Lung (tissue), 12 donors: Measurements from ENCODE around the gene RALGAPA2. TPM values are rescaled to one million over a fixed set of nuclear protein-coding genes. Genes with fewer than 3 reads are reported as not detected.

Experiments
- ATAC-seq: fragments of 200-7000 bp; cut with Tn5 transposase; one replicate; pipeline ENCODE4 v1.9.1; 2020; ENCODE audit warnings: moderate number of reproducible peaks; ENCODE audit not compliant: insufficient read depth, low FRiP score
- DNase-seq, 3 donors: peaks; one replicate each; pipeline ENCODE4 v3.0.0-alpha.2; 2013 to 2017
- H3K27ac ChIP-seq, 2 donors: one replicate each; pipeline ENCODE4 v1.5.1; 2013; ENCODE audit warnings: mild to moderate bottlenecking in 2 of 2, moderate library complexity in 2 of 2, control low read depth in 1 of 2, inconsistent platforms in 1 of 2, low read depth in 1 of 2, low read length in 1 of 2
- H3K27me3 ChIP-seq, 3 donors: one replicate each; pipeline ENCODE4 v1.5.1; 2013; ENCODE audit warnings: low read length in 2 of 3; ENCODE audit not compliant: control insufficient read depth in 3 of 3, insufficient read depth in 3 of 3
- H3K36me3 ChIP-seq, 4 donors: one replicate each; pipeline ENCODE4 v1.5.1; 2013; ENCODE audit warnings: low read length in 4 of 4, mild to moderate bottlenecking in 1 of 4, moderate library complexity in 1 of 4; ENCODE audit not compliant: control insufficient read depth in 4 of 4, insufficient read depth in 4 of 4
- H3K4me1 ChIP-seq, 5 donors: one replicate each; pipeline ENCODE4 v1.5.1; 2013; ENCODE audit warnings: low read length in 5 of 5, mild to moderate bottlenecking in 2 of 5, moderate library complexity in 1 of 5; ENCODE audit not compliant: control insufficient read depth in 5 of 5, insufficient read depth in 5 of 5
- H3K4me3 ChIP-seq: one replicate; pipeline ENCODE4 v1.5.1; 2013; ENCODE audit warnings: mild to moderate bottlenecking, control low read depth, moderate library complexity
- H3K9ac ChIP-seq, 2 donors: one replicate each; pipeline ENCODE4 v1.5.1; 2013; ENCODE audit warnings: low read length in 2 of 2, control low read depth in 1 of 2; ENCODE audit not compliant: insufficient read depth in 1 of 2
- H3K9me3 ChIP-seq, 4 donors: one replicate each; pipeline ENCODE4 v1.5.1; 2013; ENCODE audit warnings: low read length in 3 of 4, mild to moderate bottlenecking in 1 of 4, moderate library complexity in 1 of 4; ENCODE audit not compliant: control insufficient read depth in 4 of 4, insufficient read depth in 3 of 4
- CTCF ChIP-seq: IDR thresholded peaks from 2 replicates; pipeline ENCODE4 v1.5.1; 2012; ENCODE audit warnings: mild to moderate bottlenecking; ENCODE audit errors: control extremely low read depth, extremely low read depth
- WGBS, 2 donors: extraction: QIAGEN DNeasy Blood & Tissue Kit; methylation state at CpG; one replicate each; pipeline ENCODE4 v1.1.7; 2013; 5-methylcytosine and 5-hydroxymethylcytosine counted together
- polyA plus RNA-seq, 2 donors: library from polyadenylated mRNA; stranded (reverse); fragments of 200-250 nt; gene quantifications; one replicate each; pipeline ENCODE4 v1.2.1, GENCODE V29; 2013
- total RNA-seq, 2 donors: library from RNA; depleted of rRNA in 1 of 2; stranded (reverse); fragments of >200 nt in 1 of 2; gene quantifications; one replicate each; pipeline ENCODE4 v1.2.1, GENCODE V29; 2014 to 2021
- donor health status: control.
- donor health status: control.
- donor health status: Bipolar disorder and iron deficiency.
- donor health status: healthy.
- donor health status: DM: yes; HTN: yes; CAD: no.

The RALGAPA2 gene
- total and polyA plus RNA-seq, 4 donors: 12.1 to 83.4 (median 55.6) TPM

DNA sequence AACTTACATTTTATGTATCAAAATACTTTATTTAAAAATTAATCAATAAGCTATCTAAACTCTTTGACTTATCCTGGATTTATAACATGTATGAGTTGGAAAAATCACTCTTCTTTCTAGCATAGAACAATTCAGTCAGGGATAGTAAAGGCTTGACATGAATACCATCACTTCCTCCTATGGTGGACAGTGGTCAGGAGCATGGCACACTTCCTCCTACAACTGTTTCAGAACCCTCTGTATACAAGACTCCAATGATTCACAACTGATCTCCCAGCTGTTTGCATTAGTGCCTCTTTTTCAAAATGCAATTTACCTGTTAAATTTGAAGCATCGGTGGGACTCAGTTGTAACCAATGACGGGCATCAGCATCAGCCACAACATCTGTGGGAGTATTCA lies 129.7 kb downstream of the RALGAPA2 start:
- H3K4me1 ChIP-seq: no peaks in the 10 kb centered on the region
- no peak overlapping the region for H3K4me3 ChIP-seq
- no peaks in the 10 kb centered on the region for H3K9me3 ChIP-seq
- H3K36me3 ChIP-seq: peaks cover 14 to 30% (median 24%) of the 10 kb centered on the region in 4 donors
- no peak overlapping the region for H3K9ac ChIP-seq
- 98 to 99% methylated on average over 2 of the region's 2 CpGs for WGBS, 2 donors
- no peaks in the 10 kb centered on the region for H3K27me3 ChIP-seq
- TF ChIP-seq CTCF: no peak
- DNase-seq (no peak), ATAC-seq (no peak)
- H3K27ac ChIP-seq: no peak overlapping the region

DNA sequence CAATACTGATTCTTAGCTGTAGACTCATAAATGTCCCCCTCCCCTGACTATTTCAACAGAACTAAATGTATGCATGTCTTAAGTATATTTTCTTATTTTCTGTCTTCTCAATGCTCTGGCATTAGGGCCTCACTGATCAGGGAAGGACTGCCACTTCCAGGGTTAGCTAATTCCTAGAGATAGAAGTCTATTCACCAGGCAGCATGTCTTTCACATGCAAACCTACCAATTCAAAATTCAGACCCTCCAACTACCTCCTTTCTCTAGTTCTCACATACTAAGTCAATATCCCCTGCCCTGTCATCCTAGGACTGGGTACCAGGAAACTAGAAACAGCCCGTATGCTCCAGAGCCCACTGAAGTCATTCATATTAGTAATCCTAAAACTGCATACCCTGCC lies 132.3 kb downstream of the RALGAPA2 start:
- Histone ChIP-seq H3K27ac (no peak overlapping the region), H3K9me3 (no peaks in the 10 kb centered on the region), H3K4me3 (no peak overlapping the region), H3K4me1 (no peaks in the 10 kb centered on the region), H3K9ac (no peak overlapping the region), H3K27me3 (no peaks in the 10 kb centered on the region), H3K36me3 (peaks cover 14 to 36% (median 25%) of the 10 kb centered on the region in 4 donors)
- no peak for TF ChIP-seq CTCF
- 80 to 89% methylated on average over 1 of the region's 1 CpG for WGBS, 2 donors
- DNase-seq (no peak), ATAC-seq (no peak)

- 57 to 81% methylated on average over 2 of the region's 2 CpGs for WGBS, 2 donors
- Histone ChIP-seq H3K9ac (no peak overlapping the region), H3K27ac (no peak overlapping the region), H3K4me1 (no peaks in the 10 kb centered on the region), H3K27me3 (no peaks in the 10 kb centered on the region), H3K36me3 (peaks cover 13 to 32% (median 24%) of the 10 kb centered on the region in 4 donors), H3K9me3 (no peaks in the 10 kb centered on the region), H3K4me3 (no peak overlapping the region)
- DNase-seq (no peak), ATAC-seq (no peak)
- no peak for TF ChIP-seq CTCF
Observed at GRCh38 chr20:20578838-20579237, 133.6 kb downstream of the RALGAPA2 start.

GRCh38 chr20:20573797-20574196 lies 138.6 kb downstream of the RALGAPA2 start:
- DNase-seq (no peak), ATAC-seq (no peak)
- no peak for TF ChIP-seq CTCF
- H3K36me3 ChIP-seq: peaks cover 3 to 29% (median 17%) of the 10 kb centered on the region in 4 donors
- no peaks in the 10 kb centered on the region for H3K4me1 ChIP-seq
- 62 to 80% methylated on average over 2 of the region's 2 CpGs for WGBS, 2 donors
- no peak overlapping the region for H3K4me3 ChIP-seq
- H3K27ac ChIP-seq: no peak overlapping the region
- no peaks in the 10 kb centered on the region for H3K27me3 ChIP-seq
- H3K9ac ChIP-seq: no peak overlapping the region
- no peaks in the 10 kb centered on the region for H3K9me3 ChIP-seq
